Left cardiac atrium (tissue), 4 donors: ENCODE results near the gene GSDME. TPM values are rescaled to one million over a fixed set of nuclear protein-coding genes. Genes with fewer than 3 reads are reported as not detected.

Experiments
- ATAC-seq, 2 donors: fragments of 200-7000 bp; cut with Tn5 transposase; one replicate each; pipeline ENCODE4 v1.9.1; 2020; ENCODE audit warnings: mild to moderate bottlenecking in 2 of 2, moderate library complexity in 2 of 2
- DNase-seq: peaks from one replicate; pipeline ENCODE4 v3.0.0-alpha.2; 2020
- intact Hi-C, 2 donors: fragments of 100-400 bp; cut with DNase I; formaldehyde crosslinking; loops; one replicate each; pipeline versions ENCODE4 v1.14.1 to v1.15.1; 2022 to 2023
- total RNA-seq, 2 donors: library from RNA; stranded (reverse); fragmentation: NEBNext Ultra II Directional; extraction: Animal tissue kit (Norgen Biotek cat#: 25700); gene quantifications; one replicate each; pipeline ENCODE4 v1.2.1, GENCODE V29; 2021
- donor health status: DM: no; HTN: yes; CAD: no.
- donor health status: DM: no; HTN: yes; CAD: no; lungs with severe emphysema.
- donor health status: DM: yes; HTN: yes; CAD: no.
- donor health status: Dilated cardiomyopathy.

Gene GSDME
- total RNA-seq, 2 donors from 2014 or later: 6.4 to 8.6 TPM

DNA sequence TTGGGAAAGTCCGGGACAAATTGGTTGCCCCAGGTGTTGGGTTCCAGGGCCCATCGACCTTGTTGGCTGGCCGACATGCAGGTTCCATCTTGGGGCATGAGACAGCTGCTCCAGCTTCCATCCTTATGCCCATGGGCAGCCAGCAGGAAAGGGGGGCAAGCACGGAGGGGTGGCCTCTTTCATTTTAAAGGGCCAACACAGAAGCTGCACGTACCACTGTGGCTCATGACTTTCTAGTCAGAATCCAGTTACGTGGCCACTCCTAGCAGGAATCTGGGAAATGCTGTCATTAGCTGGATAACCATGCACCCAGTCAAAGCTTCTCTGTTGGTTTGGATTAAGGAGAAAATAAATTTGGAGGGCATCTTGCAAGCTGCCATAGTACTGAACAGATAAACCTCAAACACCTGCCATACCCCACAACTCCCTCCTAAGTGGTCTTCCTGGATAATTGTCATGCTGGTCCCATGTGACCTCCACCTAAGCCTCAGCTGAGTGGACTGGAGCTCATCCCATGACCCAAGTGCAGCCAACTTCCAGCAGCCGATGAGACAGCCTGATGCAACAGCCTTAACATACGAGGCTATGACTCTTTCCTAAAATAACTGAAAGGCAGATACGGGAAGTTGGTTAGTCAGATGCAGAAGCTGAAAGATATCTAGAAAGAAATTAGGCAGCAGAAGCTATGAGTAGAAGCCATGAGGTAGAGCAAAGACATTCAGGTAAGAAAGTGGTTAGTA, 21.4 kb upstream of the GSDME start:
- peak; percentile 65 for DNase-seq
- intact Hi-C loops: no loop called here

GRCh38 chr7:24777806-24778205, 20.5 kb upstream of the GSDME start:
- intact Hi-C loops: no loop called here
- no peak for DNase-seq

More for the DNA sequence above, 21.4 kb upstream of the GSDME start:
- peak; percentile 82 to 96 for ATAC-seq

DNA sequence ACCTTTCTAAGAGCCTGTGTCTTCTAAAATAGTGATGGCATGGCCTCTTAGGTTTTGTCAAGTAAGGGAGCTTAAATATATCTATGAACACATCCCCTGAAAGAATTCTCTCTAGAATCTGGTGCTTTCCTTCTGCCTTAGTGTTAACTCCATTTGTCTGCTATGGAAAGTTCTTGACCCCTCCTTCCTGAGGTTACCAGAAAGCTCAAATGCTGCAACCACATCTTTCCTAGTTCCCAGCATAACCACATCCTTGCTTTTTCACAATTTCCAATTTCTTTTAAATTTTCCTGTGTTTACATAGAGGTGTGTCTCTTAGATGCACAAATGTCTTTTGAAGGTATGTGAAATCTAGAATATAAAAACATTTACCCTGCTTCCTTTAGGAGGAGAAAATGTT, 16.4 kb upstream of the GSDME start:
- intact Hi-C loops: no loop called here
- DNase-seq (no peak), ATAC-seq (no peak)

More at GRCh38 chr7:24777806-24778205, 20.5 kb upstream of the GSDME start:
- no peak for ATAC-seq

DNA sequence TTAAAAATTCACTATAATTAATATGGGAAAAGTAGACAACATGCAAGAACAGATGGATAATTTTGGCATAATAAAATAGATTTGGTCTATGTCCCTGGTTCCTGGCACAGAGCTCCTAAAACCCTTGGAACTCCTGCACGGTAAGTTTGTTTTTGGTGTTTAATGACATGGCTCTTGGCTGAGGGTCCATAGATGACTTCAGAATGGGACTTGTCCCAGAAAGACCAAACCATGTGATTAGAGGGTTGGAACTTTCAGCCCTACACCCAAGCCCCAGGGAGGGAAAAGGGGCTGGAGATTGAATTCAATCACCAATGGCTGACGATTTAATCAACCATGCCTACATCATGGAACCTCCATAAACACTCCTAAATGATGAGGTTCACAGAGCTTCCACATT, 12.6 kb upstream of the GSDME start:
- peak in 1 of 2 donors; percentile 48 for ATAC-seq
- no peak for DNase-seq
- intact Hi-C loops: no loop called here

DNA sequence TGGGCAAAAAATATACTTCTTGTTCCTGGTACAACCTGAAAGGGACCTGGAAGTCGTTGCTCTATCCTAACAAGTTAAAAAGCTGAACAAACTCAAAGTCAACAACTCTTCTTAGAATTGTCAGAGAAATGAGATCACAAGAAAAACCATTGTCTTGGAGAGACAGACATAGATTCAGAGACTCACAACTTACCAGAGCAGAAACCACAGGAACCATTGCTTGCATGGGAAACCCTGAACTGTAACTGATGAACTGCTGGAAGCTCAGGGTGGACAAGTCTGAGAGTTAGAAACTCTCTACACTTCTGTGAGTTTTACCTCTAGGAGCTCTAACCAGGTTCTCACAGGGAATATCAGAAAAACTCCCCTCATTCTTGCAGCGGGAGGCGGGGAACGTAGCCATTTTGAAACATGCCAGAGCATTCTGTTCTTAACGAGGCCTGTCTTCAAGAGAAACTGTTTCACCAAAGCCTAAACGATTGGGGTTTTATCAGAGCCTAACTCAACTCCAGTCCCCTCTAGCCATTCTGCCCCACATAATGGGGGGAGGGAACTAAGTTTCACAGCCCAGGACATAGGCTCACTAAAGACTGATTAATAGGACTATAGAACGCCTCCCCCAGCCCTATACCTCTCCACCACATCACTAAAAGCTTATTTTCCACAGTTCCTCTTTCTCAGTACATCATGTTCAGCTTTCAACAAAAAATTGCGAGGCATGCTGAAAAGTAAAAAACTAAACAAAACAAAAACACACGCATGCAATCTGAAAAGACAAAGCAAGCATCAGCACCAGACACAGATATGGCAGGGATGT, 12.0 kb upstream of the GSDME start:
- intact Hi-C loops: no loop called here
- peak in 1 of 2 donors; percentile 18 for ATAC-seq
- DNase-seq: no peak

- ATAC-seq (no peak), DNase-seq (no peak)
- intact Hi-C loops: no loop called here
Observed at GRCh38 chr7:24767878-24768569, 10.8 kb upstream of the GSDME start.

- intact Hi-C loops: no loop called here
- ATAC-seq: peak in 1 of 2 donors; percentile 70
- DNase-seq: peak; percentile 30
Observed at GRCh38 chr7:24764972-24765744, 7.9 kb upstream of the GSDME start.

DNA sequence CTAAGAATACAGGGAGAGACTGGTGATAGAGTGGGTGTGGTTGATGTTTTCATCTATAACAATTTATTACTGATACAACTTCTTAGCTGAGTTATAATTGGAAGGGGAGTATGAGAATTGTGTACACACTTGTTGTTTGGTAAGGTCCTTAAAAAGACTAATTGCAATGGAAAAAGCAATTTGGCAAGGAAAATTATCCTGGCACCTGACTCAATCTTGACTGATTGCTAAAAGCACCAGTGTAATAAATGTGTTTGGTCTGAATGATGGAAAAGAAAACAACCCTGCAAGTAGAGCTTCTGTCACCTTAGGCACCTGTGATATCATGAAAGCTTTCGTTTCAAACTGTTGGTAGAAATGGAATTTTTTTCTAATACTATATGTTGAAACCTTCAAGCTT, 6.7 kb upstream of the GSDME start:
- ATAC-seq: peak in 1 of 2 donors; percentile 35
- no peak for DNase-seq
- intact Hi-C loops: no loop called here

DNA sequence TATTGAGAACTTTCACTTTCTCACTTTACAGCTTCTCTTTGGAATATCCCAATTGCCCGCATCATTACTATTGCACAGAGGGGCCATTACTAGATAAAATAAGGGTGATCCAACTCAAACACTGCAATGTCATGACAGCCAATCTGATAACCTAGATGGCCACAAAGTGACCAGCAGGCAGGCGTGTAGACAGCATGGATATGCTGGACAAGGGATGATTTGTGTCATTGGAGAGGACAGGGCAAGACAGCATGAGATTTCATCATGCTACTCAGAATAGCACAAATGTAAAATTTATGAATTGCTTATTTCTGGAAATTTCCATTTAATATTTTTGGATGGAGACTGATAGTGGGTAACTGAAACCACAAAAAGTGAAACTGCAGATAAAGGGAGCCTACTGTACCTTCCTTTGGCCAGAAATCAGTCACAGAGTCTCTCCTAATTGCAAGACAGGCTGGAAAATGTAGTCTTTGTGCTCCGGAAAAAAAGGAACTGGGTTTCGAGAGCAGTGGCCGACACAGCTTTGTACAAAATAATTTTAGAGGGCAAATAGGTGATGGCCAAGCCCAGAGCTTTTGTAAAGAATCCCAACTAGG, 6.1 kb upstream of the GSDME start:
- no peak for DNase-seq
- ATAC-seq: peak in 1 of 2 donors; percentile 29
- intact Hi-C loops: no loop called here

GRCh38 chr7:24762771-24763170, 5.5 kb upstream of the GSDME start:
- peak in 1 of 2 donors; percentile 16 for ATAC-seq
- no peak for DNase-seq
- intact Hi-C loops: no loop called here

DNA sequence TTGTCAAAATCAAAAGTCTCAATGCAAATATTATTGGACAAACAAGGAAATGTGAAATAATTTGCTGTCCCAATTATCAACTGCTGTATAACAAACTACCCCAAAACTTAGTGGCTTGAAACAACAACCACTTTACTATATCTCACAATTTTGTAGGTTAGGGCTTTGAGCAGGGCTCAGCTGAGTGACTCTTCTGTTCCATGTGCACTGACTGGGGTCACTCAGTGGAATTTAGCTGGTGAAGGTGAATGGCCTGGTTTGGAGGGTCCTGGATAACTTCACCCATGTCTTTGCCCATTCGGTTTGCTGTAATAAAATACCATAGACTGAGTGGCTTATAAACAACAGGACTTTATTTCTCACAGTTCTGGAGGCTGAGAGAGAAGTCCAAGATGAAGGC, 3.7 kb upstream of the GSDME start:
- ATAC-seq (no peak), DNase-seq (no peak)
- intact Hi-C loops: no loop called here

DNA sequence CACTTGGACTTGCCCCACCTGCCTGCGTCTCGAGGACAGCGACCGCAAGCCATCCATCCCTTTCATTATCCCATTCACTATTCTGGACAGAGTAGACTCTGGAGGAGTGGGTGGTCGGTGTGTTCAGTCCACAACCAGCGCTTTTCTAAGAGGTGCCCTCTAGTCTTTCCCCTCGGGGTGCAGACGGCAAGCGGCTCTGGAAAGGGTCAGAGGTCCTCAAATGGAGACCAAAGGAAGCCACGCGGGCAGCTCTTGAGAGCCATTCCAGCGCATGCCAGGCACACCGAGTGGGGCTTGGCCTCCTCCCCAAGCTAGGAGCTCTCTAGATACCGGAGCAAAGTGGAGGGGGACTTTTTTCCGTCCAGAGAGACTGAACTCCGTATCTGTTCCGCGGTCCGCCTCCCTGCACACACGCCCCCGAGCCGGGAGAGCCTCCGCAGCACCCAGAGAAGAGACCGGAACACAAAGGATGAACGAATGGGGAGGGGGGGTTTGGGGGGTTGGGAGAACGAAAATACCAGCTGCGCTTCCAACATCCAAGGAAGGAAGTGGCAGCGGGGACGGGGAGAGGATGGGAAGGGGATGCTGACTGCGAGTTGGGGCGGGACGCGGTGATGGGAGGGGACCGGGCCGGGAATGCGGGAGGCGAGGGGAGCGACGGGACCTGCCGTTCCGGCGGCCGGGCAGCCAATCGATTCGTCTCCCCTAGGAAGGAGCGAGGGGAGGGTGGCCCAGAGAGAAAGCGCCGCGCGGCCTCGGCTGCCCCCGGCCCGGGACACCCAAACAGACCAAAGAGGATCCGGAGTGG, 515 bp downstream of the GSDME start:
- ATAC-seq (peak; percentile 58 to 71), DNase-seq (peak; percentile 65)
- intact Hi-C loops: no loop called here

- intact Hi-C loops: no loop called here
- ATAC-seq (no peak), DNase-seq (no peak)
Observed at GRCh38 chr7:24755541-24756407, 1.5 kb downstream of the GSDME start.

GRCh38 chr7:24754906-24755506, 2.3 kb downstream of the GSDME start:
- ATAC-seq: no peak
- intact Hi-C loops: no loop called here
- no peak for DNase-seq

DNA sequence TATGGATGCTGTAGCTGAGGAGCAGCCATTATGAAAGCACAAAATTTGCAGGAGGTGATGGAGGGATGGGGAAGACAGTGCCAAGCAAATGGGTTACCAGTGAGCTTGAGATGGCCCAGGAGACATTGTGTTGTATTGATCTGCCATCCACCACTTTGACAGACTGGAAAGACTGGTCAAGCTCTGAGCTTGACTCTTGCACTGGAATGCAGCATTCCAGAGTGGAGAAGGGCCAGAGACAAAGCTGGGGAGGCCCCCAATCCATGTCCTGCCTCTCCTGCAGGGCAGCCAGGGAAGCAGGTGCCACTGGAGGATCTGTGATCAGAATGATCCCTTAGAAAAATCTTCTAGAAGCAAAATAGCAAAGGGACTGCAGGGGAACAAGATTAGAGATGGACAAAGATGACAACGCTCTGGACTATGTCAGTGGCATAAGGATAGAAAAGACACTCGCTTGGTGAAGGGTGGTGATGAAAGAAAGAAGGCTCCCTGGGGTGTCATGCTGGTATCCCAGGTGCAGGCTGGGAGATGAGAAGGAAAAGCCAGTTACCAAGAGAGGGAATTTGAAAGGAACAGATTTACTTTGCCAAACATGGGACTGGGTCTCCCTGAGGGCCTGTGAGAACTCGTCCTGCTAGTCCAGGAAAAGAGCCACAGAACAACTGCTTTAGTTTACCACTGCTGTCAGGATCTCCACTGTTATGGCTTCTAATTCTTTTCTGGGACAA, 5.0 kb downstream of the GSDME start:
- no peak for ATAC-seq
- intact Hi-C loops: no loop called here

GRCh38 chr7:24751484-24751883, 5.8 kb downstream of the GSDME start:
- no peak for DNase-seq
- ATAC-seq: no peak
- intact Hi-C loops: no loop called here

More for the DNA sequence above, 5.0 kb downstream of the GSDME start:
- no peak for DNase-seq
